ENCODE measurements around the gene AHCYL2.

DNA sequence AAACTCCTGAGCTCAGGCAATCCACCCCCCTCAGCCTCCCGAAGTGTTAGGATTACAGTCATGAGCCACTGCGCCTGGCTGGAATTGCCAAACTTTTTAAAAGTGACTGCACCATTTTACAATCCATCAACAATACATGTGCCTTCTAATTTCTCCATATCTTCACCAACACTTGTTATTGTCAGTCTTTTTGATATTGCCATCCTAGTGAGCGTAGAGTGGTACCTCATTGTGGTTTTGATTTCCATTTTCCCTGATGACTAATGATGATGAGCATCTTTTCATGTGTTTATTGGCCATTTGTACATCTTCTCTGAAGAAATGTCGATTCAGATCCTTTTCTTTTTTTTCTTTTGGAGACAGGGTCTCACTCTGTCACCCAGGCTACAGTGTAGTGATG lies 187.7 kb downstream of the AHCYL2 start:
- TF ChIP-seq, protein P1, sequence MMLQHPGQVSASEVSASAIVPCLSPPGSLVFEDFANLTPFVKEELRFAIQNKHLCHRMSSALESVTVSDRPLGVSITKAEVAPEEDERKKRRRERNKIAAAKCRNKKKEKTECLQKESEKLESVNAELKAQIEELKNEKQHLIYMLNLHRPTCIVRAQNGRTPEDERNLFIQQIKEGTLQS (IDR thresholded peaks at IDR 0.05; ENCODE audit: insufficient read depth, low read depth, low read length), result no peak
- TF ChIP-seq, protein P2, sequence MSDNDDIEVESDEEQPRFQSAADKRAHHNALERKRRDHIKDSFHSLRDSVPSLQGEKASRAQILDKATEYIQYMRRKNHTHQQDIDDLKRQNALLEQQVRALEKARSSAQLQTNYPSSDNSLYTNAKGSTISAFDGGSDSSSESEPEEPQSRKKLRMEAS (IDR thresholded peaks at IDR 0.05), result no peak
